HG03039 (cell line): ENCODE results near the gene CNTRL.

Experiments used
- ATAC-seq: cut with Tn5 transposase; IDR thresholded peaks from one replicate; pipeline ENCODE4 v1.9.1; 2021; ENCODE audit warnings: mild to moderate bottlenecking, moderate library complexity; ENCODE audit not compliant: unreplicated experiment

Gene CNTRL

GRCh38 chr9:121225240-121225639 is 150.5 kb downstream of the CNTRL start:
- no peak for ATAC-seq

GRCh38 chr9:121226175-121226574 is 151.4 kb downstream of the CNTRL start:
- ATAC-seq = no peak
